Medulla oblongata (tissue), 1 donor: ENCODE data around the gene TBC1D21.

ENCODE experiments used
- DNase-seq: peaks from one replicate; pipeline ENCODE4 v3.0.0-alpha.2; 2015; ENCODE audit errors: extremely low spot score

The TBC1D21 gene, protein sequence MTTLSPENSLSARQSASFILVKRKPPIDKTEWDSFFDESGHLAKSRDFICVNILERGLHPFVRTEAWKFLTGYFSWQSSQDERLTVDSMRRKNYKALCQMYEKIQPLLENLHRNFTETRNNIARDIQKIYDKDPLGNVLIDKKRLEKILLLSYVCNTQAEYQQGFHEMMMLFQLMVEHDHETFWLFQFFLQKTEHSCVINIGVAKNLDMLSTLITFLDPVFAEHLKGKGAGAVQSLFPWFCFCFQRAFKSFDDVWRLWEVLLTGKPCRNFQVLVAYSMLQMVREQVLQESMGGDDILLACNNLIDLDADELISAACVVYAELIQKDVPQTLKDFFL

DNA sequence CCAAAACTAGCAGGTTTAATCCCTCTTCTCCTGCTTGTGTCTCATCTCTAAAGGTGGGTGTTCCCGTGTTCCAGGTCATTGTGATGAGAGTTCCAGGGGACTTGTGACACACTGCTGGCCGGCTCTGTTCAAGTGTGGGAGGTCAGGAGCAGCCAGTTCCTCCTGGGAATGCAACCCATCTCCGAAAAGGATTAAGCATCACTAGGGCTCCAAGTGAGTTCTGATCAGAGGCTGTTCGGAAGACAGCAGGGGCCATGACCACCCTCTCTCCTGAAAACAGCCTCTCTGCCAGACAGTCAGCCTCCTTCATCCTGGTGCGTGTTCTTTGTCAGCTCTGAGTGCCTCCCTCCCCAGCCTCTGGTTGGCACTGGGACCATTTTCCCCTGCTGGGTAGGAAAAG, at the start of gene TBC1D21:
Gene TBC1D21, plus strand, starts transcription at position 109 of the 400 bp plus-strand sequence. Its CDS starts 146 bp downstream, at position 255.
- no peak for DNase-seq

DNA sequence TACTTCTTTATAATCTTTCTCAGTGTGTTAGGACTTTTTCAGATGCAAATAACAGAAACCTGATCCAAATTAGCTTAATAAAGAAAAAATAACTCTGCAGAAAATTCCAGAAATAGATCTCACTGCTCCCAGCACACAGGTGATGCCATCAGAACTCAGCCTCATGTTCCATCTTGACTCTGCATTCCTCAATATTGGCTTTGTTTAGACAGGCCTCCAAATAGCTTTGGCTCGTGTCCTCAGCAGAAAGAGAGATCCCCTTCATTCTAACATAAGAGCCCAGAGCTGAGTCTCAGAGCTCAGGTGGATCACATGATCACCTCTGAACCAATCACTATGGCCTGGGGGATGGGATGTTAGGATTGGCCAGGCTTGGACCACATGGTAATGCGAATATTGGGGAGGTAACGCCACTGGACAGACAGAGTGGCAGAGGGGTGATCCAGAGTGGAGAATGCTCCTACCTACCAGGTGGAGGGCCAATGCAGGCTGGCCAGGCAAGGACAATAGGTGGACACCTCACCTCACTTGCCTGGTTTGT, 46.6 kb upstream of the TBC1D21 start:
- no peak for DNase-seq

DNA sequence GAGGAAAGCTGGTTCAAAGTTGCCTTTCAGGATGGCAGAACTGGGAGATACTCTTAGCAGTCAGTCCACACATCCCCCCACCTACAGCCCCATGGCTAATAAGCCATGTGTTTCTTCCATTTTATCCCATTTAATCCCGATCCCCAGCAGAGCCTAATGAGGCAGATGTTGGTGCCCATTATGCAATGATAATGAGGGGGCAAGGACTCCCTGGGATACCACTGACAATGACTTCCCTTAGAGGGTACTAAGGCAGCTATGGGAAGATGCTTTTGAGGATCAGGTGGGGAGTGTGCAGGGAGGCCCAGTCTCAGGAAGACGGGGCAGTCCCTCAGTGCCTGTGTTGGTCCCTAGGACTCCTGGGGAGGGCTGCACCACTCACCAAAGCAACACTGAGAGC, 43.8 kb upstream of the TBC1D21 start:
- no peak for DNase-seq

DNA sequence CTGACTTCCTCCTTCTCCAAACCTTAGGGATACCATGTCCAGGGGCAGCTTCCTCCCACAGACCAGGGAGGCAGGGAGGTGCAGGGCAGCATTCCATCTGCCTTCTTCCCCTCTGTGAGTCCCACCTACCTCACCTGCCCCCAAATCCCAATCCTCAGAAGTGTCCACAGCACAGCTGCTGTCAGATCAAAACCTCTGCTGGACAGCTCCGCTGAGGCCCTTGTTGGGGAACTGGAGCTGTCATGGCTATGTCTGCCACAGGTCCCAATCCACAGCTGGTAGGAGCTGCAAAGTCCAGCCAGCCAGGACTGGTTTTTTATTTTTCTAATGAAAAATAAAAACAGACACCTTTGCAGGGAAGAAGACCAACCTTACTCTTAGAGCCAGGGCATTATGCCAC, 40.7 kb upstream of the TBC1D21 start:
- no peak for DNase-seq

DNA sequence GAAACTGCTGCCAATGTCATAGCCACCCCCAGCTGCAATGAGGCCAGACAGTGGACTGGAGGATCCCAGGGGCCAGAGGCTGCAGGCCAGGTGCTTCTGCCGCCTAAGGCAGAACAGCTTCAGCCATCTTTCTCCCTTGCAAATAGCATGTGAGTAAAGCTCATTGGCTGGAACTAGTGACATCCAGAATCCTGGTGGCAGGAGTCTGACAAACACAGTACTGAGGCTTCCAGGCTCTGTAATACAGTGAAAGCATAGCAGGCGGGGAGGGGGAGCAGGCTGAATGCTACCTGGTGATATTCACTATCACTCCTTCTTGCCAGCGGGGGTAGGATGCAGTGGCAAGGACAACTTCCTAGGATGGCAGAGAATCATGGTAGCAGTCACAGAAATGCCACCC, 36.5 kb upstream of the TBC1D21 start:
- no peak for DNase-seq

DNA sequence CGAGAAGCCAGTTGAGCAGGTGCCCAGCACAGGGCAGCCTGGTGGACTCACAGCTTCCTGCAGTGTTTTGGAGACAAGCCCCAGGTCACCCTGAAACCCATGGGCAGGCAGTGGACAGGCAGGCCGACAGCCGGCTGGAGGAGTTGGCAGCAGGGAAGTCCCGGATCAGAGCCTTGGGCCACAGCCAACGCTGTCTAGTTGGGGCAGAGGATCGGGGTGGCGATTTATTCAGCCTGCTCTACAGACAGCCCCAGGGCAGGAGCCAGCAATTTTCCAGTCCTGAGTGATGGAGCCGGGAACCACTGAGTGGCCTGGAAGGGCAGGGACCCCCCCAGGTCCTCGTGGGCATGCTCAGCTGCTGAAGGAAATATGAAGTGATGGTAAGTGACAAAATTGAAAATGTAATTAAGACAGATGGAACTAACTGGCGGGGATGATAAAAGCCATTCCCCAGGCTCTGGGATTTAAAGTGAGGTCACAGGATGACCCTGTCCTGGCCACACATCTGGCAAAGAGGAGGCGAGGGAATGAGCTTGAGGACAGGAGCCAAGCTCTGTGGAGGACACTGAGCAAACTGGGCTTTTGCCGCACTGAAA, 34.4 kb upstream of the TBC1D21 start:
- DNase-seq: peak; percentile 81

DNA sequence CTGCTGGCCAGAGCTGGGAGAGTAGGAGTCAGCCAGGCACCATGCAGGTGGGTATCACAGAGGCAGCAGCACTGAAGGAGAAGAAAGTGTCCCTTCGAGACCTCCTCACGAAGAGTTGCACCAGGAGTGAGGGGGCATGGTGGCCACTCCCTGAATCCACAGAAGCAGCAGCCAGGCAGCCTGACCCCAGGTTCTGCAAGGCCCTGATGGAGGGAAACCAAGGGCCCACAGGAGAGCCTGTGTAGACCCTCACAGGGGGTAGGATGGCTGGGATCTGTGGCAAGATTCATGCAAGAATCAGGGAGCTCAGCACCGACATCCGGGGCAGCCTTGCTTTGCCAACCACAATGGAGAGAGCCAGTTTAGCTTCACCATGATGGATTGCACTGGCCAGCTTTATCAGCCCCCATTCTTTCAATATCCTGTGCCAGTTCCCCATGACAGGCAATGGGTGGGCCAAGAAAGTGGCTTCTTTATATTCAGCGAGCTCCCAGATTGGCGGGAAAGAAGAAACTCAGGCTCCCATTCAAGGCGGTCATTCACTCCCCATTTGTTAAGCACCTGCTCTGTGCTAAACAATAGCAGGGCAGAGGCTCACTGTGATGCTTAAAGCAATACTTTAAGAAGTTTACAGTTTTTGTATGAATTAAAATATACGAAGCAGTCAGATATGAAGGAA, 33.5 kb upstream of the TBC1D21 start:
- DNase-seq: no peak

DNA sequence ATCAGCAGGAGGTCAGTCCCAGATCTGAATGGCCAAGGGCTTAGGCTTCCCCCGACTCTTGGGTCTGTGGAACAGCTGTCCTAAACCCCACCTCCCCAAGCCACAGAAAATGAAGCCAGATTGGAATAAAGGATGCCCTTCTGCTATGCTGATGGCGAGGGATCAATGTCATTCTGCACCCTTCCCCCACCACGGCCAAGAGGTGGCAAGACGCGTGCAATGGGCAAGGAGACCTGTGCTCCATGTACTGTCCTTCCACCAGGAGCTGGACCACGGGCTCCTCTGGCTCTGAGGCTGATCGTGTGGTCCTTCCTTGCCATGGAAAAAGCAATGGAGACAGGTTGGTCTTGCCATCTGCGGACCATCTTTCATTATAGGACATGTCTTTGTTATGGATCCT, 32.6 kb upstream of the TBC1D21 start:
- DNase-seq: no peak

DNA sequence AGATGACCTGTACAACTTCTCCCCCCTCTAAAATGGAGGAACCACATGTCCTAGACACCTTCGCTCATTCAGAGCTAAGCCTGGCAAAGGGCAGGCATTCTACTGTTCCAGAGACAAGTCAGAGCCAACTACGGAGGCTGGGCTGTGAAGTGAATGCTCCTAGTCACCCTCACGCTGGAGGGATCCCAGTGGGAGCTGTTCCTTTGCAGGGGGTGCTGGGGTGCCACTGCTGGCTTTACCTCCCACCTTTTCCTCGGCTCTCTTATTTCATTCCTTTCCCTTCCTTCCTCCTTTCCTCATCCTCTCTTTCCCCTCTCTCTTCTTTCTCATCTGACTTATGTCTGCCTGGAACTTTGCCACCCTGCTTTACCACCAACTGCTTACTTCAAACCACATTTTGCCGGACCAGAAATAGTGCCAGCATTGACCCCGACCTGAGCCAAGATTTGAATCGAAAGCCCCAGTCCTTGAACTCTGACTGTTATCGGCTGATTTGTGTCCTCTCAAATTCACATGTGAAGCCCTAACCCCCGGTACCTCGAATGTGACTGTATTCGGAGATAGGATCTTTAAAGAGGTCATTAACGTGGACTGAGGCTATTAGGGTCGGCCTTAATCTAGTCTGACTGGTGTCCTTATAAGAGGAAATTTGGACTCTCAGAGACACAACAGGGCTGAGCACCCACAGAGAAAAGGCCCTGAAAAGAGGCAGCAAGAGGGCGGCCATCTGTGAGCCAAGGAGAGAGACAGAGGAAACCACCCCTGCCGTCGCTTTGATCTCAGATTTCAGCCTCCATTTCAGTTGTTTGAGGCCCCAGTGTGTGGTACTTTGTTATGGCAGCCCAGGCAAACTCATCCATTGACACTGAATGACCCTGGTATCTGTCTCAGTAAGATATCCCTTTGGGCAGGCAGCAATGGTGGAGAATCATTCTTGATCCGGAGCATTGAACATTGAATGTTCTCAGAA, 31.3 kb upstream of the TBC1D21 start:
- no peak for DNase-seq

DNA sequence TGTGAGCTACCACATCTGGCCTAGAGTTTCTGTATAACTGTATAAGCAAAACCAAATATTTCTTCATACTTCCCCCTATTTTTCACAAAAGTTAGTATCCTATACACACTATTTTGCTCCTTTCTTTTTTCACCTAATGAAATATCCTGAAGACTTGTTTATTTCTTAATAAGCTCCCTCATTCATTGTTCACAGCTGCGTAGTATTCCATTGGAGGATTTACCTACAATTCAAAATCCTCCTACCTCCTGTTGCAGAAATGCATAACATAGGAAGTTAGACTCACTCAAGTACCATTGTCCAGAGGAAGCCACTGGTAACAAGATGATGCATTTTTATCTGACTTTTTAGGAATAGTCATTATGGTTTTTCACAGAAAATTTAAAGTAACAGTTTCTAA, 29.6 kb upstream of the TBC1D21 start:
- DNase-seq: no peak

DNA sequence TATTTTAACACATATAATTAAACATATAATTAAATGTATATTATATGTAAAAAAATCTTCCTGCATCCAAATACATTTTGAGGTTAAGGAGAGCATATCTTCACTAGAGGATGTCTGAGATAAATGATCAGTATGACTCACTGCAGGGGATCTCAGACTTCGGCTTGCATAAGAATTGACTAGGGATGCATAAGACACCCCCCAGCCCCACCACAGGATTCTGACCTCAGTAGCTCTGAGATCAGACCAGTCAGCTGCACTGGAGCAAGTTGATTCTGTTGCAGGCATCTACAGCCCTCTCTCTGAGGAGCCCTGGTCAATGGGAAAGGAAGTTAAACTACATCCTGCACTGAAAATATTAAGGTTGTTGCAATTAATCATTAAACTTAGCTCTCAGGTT, 29.0 kb upstream of the TBC1D21 start:
- DNase-seq: no peak

DNA sequence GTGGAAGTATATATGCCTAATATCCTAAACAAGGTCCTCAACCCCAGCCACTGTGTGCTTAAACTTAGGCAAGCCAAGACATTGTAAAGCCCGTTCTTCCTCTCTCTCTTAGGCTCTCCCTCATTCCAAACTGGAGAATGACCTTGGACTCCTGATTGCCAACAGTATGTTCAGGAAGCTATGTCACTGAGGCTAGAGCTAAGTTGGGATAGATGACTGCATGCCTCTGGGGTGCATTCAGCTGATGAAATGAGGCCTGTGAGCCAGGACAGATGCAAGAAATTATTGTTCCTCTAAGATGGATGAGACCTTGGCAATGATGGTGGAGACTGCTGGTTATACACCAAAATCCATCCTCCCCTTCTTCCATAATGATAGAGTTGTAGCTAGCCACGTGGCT, 27.9 kb upstream of the TBC1D21 start:
- DNase-seq: no peak

DNA sequence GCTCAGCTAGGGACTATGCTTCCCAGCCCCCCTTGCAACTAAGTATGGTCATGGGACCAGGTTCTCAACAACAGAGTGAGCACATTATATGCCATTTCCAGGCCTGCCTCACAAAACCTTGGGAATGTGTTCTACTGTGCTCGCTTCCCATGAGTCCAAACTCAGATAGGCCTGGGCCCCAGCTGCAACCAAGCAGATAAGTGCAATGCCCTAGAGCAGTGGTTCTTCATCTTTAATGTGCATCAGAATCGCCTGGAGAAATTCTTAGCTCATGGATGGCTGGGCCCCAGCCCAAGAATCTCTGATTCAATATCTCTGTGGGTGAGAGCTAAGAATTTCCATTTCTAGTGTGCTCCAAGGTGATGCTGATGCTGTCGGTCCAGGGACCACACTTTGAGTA, 27.5 kb upstream of the TBC1D21 start:
- DNase-seq: no peak

DNA sequence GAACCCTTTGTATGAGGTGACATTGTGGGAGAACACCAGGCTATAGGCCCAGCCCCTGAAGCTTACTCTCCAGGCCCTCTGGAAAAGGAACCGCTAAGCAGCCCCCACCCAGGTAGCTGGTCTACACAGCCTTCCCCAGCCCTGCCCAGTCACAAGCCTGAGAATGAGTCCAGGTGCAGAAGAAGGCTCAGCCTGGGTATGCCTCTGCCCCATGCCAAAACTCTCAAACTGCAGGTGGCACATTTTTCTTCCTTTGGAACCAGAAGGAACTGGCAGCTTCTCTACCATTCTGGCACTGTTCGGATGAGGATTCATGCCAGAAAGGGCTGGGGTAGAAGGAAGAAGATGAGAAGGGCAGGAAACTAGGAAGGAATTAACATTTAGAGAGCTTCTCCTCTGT, 23.7 kb upstream of the TBC1D21 start:
- no peak for DNase-seq

DNA sequence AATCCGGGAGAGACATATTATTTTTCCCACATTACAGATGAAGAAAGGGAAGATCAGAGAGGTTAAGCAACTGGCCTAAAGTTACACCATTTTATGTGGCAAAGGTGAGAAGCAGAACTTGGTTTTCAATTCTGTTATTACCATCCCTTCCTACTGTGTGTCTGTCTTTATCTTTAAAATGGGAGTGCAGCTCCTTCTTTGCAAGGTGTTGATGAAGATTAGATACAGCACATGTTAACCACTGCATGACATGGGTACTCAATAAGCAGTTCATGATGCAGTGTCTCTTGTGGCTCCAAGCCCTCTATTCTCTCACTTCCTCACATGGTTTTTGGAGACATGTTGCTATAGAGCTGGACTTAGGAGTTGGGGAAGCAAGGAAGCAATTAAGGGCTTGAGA, 23.1 kb upstream of the TBC1D21 start:
- no peak for DNase-seq

DNA sequence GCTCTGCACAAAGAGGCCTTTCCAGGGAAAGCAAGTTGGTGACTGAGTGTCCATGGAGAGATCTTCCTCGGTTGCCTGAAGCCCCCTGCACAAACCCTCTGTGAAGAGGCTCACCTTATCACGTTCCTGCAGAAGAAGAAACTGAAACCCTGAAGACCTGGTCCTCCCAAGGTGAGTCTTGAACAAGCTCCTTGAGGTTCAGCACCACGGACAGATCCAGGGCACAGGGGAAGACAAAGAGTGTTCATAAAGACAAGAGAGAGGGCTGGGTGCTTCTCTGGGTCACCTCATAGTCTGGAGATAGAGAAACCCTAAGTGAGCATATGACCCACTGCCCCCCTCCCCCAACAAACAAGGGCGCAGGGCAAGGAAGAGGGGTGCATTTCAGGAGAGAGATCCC, 21.7 kb upstream of the TBC1D21 start:
- peak; percentile 8 for DNase-seq

DNA sequence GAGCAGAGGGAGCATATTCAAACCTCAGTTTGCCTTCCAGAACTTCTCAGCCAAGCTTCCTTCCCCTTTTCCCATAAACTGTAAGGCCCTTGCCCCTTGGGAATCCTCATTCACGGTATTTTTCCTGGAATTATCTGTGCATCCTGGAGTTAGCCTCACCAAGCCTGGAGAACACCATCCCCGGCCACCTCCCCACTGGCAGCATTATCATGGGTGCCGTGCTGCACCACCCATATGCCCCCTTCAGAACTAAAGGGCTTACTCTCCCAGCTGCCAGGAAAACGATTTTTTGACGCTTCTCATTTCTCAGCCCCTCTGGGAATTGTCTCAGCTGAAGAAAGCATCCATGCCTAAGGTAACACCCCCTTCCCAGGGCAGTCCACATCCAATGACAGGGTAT, 20.9 kb upstream of the TBC1D21 start:
- DNase-seq: no peak

DNA sequence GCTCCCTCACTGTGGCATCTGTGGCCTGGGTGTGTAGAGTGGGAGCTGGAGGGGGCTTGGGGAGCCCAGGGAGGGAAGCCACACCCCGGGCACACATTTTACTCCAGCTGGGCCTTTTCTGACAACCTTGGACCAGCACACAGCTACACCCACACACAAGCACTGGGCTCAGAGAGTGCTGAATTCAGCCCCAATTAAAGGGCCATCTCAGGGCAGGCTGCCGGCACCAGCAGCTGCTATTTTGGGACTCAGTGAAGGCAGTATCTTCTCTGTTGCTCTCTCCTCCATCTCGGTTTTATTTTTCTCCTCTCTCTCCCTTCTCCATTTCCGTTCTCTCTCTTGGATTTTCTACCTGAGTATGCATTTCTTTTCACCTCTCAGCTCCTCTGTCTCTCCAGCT, 19.1 kb upstream of the TBC1D21 start:
- DNase-seq: no peak

DNA sequence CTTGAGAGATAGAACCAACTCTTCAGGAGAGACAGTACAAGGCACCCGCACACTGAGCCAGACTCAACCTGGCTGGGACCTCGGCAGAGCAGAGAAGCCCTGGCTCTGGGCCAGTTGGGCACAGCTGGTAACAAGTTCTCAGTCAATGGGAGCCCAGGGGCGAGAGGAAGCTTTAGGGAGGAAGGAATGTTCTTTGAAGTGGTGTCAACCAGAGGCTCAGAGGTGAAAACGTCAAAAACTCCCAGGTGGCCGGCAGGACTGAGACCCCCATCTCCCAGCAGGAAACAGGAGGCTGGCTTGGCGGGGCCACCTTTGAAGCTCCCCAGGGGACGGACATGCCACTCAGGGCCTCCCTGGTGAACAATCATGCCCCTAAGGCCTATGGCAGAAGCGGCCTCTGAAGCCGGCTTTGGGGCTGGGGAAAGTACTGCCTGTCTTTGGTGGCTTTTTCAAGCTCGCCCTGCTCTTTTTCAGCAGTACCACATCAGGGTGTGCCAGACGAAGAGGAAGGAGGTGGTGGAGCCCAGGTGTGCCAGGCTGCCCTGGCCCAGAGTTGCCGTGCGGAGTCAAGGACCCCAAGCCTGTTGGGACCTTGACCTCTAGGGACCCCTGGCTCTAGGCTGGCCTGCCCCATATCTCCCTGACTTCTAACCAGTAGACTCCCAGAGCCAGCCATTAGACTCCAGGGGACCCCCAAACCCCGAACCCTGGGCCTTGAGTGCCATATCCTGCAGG, 16.7 kb upstream of the TBC1D21 start:
- peak; percentile 3 for DNase-seq

DNA sequence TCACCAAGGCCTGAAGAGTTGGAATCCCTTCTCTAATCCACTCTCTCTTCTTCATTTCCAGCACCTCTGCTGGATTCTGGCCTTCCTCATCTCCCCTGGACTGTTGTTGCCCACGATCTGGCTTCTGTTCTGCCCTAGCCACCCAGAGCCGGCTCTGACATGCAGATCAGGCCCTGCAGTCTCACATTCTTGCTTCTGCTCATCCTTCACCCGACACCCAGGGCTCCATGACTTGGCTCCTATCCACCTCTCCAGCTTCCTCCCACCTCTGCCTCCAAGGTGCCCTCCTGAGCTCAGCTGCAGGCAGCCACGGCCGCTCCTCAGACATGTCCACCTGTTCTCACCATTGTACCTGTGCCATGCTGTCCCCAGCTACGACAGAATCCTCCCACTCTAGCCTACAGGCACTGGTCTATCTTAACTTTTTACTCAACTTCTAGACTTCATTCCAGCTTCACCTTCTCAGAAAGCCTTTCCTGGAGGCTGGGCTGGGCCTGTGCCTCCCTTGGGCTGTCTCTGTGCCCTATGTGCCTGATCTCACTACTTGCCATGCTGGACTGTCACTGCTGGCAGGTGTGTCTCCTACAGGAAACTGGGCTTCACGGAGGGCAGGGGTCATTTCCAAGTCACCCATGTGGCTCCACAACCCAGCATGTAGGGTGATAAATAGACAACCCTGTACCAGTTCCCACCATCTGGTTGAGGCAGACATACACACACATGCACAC, 16.0 kb upstream of the TBC1D21 start:
- no peak for DNase-seq
